Stimulated activated CD8-positive, alpha-beta memory T cell treated with anti-CD3 and anti-CD28 coated beads, Interleukin-12 subunit alpha, Interleukin-12 subunit beta, amount 100 ng/mL, for 24 hours (primary cell): ENCODE results near the gene KCTD19.

Source experiments
- DNase-seq: peaks from one replicate; pipeline ENCODE4 v3.0.0-alpha.2; 2020; ENCODE audit errors: extremely low read depth

KCTD19 gene

DNA sequence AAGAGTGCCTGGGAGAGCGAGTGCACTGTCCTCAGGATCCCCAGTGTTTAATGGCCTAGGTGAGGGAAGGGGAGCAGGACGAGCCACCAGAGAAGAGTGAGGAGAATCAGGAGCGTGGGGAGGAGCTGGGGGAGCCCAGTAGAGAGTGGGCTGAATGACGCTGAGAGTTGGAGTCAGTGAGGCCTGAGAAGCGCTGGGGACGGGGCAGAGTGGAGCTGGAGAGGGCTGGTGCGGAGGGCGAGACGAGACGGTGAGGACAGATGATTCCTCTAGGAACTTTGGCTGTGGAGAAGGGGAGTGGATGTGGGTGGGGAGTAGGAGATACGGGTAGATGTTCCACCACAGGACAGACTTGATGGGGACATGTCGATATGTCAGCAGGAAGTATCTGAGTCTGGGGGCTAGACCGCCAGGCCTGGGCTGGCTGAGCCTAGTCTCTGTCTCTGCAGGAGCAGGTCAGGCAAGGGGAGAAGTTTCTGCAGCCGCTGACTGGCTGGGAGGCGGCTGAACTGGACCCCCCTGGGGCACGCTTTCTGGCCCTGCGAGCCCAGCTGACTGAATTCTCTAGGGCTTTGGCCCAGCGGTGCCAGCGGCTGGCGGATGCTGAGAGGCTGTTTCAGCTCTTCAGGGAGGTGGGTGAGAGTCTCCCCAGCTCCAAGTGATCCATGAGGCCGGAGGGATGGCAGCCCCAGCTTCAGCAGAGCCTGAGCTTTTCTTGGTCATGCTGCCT lies 42.5 kb downstream of the KCTD19 start:
- DNase-seq: no peak

DNA sequence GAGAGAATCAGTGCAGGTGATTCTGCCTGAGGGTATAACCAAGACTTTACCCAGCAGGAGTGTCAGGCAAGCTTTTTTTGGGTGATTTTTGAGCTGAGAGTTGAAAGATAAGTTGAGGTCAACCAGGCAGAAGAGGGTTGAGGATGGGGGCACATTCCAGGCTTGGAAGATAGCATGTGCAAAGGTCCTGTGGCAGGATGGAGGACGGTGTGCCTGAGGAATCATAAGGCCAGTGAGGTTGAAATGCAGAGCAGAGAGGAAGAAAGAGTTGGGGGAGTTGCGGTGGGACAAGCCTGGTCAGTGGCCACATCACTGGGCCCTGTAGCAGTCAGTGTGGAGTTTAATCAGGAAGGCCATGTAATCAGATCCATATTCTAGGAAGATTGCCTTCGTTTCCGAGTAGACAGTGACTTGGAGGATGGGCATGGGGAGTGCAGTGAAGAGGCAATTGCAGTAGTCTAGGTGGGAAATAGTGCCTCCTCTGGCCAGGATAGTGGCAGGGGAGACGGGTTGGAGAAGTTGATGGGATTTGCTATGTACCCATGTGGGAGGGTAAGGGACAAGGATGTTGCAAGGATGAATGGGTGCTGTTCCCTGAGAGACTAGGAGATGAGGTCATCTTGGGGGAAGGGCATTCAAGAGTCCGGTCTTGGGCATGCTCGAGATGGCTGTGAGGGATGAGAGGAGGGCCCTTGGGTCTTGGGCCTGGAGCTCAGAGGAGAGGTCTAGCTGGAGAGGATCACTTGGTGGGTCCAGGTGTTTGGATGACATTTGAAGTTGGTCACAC lies 43.3 kb downstream of the KCTD19 start:
- no peak for DNase-seq

DNA sequence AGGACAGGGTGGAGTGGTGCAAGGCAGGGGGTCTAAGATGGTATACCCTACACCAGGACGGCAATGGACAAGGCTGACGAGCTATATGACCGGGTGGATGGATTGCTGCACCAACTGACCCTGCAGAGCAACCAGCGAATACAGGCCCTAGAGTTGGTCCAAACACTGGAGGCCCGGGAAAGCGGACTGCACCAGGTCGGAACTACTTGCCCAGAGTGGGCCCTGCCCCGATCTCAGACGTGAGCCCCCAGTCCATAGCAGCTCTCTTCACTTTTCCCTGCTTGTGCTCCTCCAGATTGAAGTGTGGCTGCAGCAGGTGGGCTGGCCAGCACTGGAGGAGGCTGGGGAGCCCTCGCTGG lies 44.1 kb downstream of the KCTD19 start:
- DNase-seq: no peak

DNA sequence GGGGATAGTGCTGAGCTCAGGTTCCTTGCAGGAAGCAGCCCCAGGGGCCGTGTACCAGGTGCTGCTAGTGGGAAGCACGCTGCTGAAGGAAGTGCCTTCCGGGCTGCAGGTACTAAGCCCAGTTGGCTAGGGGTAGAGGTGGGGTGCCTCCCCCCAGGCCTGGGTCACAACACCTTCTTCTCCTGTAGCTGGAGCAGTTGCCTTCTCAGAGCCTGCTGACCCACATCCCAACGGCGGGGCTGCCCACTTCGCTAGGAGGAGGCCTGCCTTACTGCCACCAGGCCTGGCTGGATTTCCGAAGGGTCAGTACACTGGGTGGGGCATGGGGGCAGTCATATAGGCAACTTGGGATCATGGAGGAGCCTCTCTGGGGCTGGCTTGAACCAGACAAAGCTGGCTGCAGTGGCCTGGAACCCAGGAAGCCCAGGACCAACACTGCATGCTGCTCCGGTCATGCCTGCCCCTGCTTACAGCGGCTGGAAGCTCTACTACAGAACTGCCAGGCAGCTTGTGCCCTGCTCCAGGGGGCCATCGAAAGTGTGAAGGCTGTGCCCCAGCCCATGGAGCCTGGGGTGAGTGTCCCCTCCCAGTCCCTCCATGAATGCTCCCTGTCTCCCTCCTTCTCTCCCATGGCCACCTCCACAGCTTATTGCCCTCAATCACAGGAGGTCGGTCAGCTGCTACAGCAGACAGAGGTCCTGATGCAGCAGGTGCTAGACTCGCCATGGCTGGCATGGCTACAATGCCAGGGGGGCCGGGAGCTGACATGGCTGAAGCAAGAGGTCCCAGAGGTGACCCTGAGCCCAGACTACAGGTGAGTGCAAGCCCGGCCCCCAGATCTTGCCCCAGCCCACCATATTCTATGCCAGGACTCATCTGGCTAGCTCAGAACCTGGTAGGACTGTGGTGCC lies 44.8 kb downstream of the KCTD19 start:
- no peak for DNase-seq

DNA sequence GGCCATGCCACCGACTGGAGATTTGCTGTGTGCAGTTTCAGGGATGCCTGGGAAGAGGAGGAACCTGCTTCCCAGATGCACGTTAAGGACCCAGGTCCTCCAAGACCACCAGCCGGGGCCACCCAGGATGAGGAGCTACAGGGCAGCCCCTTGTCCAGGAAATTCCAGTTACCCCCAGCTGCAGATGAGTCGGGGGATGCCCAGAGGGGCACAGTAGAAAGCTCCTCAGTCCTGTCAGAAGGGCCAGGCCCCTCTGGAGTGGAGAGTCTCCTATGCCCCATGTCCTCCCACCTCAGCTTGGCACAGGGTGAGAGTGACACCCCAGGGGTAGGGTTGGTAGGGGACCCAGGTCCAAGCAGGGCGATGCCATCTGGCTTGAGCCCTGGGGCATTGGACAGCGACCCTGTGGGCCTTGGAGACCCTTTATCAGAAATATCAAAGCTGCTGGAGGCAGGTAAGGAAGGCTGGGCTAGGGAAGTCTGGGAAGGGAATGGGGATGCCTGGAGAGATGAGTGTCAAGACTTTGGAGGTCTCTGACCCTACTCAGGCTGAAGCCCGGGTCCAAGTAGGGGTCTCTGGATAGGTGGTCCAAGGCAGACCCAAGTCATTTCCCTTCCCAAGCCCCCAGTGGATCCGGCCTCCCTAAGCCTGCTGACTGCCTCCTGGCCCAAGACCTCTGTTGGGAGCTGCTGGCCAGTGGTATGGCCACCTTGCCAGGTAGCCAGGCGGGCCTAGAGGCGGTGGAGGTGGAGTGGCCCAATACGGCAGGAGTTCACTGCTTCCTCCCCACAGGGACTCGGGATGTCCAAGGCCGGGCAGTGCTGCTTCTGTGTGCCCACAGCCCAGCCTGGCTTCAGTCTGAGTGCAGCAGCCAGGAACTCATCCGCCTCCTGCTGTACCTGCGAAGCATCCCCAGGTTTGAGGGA lies 46.2 kb downstream of the KCTD19 start:
- DNase-seq: no peak

DNA sequence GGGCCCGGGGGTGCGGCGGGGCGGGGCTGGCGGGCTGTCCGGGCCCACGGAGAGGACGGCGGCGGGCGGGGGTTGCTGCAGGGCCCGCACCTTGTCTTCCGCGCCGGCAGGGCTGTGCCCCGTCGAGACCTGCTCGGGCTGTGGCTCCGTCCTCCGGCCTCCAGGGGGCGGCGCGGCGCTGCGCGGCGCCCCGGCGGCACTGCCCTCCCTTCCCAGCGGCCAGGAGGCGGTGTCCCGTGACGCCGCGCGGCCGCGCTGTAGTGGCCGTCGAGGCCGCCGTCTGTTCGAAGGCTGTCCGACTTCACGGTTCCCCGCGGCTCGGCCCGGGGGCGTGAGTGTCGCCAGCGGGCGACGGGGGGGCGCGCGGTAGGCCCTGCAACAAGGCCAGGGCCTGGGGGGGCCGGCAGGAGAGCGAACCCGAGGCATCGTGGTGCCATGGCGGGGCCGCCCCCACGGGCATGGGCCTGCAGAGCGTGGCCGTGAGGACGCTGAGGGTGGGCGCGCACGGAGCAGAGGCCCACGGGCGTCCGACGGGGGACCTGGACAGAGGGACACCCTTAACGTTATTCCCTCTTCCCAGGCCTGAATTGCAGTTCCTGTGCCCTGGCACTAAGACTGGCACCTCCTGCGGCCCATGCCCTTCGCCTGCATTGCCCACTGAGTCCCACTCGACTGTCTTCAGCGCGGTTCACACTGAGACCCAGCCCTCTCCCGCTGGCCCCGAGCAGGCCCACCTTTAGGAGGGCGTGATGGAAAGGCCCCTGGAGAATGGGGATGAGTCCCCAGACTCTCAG lies 47.0 kb downstream of the KCTD19 start, which contains the start of gene PLEKHG4:
Gene PLEKHG4 (plus strand): TSS at position 237 of the 794 bp plus-strand sequence. CDS start 513 bp downstream, at position 750.
- peak; percentile 53 for DNase-seq

DNA sequence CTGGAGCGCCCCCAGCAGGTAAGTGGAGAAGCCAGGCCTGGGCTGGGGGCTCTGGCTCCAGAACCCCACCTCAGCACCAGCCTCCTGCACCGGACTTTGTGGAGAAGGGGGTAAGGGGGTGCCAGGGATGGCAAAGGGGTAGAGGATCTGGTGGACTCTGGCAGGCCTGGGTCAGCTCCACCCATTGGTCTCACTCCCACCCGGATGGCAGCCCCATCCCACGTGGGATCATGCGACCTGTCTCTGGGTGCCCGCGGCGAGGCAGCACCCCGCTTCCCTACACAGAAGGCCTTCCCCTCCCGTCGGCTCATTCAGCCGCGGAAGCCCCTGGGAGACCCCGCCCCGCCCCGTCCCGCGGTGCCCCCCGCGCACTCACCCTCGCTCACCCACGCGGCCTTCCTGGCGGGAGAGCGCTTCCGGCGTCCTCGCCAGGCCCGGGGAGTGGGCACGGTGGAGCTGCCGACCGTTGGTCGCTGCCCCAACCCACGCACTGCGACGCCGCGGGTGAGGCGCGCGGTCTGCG lies 47.7 kb downstream of the KCTD19 start:
- no peak for DNase-seq

DNA sequence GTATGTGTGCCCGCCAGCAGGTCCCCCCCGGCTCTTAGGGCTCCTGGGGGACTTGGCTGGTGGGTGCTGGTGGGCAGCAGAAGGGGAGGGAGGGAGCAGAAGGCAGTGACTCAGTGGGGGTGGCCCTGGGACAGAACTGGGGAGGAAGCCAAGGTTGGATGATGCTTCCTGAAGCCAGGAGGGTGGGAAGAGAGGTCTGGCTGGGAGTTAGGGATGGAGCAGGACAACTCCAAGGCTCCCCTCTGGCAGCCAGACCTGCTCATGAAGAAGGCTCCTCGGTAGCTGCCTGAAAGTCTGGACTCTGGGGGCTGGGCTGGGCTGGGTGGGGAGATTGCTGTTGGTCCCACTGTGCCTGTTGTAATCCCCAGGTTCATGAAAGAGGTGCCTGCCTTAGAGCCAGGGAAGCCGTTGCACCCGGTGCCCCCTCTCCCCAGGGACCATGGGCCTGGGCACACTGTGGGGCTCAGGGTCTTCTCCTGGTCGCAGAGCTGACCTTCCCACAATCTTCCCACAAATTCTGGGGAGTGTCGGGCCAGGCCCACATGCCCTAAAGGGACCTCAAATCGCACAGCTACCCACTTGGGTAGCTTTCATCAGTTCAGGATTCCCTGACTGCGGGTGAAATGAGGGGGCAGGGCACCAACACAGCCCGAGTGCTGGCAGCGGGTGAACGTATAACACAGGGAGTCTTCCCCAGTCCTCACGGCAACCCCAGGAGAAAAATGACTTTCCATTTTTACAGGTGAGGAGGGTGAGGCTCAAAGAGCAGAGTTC lies 48.4 kb downstream of the KCTD19 start:
- DNase-seq: no peak

DNA sequence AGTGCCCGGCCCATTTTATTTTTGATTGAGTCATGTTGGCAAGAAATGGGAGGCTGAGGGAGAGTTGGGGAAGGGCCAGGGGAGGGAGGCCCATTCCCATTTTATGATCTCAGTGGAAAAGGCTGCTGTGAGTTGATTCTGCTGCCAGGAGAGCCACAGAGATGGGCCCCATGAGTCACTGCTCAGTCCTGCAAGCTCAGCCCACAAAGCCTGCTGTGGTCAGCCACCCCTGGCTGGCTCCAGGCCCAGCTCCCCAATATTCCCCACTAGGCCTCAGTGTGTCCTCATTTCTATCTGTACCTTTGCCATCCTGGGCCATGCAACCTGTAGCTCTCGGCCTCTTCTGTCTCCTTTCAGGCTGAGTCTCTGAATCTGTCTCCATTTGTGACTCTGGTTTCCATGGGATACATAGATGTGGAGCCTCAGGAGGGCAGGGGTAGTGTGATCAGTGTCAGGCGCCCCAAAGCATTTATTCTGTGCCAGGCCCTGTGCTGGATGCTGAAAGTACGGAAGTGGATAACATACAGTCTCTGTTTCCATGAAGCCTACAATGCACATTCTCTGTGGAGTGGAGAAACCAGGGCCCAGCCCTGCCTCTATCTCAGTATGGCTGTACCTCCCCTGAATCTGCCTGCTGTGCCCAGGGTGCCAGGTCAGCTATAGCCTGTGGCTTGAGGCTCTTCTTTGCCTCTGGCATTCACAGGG lies 49.1 kb downstream of the KCTD19 start:
- no peak for DNase-seq

DNA sequence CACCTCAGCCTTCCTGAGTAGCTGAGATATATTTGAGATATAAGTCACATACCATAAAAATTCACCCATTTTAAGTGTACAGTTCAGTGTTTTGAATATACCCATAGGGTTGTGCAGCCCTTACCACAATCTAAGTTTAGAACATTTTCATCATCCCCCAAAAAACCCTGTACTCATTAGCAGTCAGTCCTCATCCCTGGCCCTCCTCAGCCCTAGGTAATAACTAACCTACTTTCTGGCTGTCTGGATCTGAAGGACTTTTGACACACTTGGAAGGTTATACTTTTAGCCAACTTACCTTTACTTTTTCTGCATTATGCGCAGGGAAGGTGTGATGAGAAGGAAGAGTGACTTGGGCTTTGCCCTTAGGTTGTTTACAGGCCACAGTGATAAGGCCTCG lies 51.2 kb downstream of the KCTD19 start:
- DNase-seq: no peak

DNA sequence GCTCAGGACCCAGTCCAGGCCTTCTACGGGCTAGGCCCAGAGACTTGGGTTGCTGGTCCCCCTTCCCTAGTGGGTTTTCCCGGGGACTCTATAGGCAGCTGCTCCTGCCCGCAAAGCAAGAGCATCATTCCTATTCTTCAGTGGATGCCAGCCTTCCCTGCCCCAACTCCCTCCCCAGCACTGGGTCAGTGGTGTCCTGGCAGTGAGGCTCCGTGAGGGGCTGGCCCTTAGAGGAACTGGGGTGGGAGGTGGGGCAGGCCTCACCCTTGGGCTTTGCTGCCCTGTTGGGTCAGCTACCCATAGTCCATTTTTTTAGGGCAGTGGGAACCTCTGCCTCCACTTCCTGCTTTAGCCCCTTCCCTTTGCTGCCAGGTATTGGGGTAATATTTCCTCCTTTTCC lies 55.1 kb downstream of the KCTD19 start:
- DNase-seq: no peak

DNA sequence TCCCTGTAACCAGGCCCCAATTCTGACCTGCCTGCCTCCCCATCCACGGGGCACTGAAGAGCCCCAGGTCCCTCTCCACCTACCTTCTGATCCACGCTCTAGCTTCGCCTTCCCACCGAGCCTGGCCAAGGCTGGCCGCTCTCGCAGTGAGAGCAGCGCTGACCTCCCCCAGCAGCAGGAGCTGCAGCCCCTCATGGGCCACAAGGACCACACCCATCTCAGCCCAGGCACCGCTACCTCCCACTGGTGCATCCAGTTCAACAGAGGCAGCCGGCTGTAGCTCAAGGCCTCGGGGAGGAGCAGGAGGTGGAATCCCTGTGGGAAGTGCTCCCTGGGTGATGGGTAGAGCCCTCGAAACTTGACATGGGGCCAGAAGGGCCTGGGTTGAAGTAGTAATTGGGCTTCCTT lies 55.6 kb downstream of the KCTD19 start:
- no peak for DNase-seq

DNA sequence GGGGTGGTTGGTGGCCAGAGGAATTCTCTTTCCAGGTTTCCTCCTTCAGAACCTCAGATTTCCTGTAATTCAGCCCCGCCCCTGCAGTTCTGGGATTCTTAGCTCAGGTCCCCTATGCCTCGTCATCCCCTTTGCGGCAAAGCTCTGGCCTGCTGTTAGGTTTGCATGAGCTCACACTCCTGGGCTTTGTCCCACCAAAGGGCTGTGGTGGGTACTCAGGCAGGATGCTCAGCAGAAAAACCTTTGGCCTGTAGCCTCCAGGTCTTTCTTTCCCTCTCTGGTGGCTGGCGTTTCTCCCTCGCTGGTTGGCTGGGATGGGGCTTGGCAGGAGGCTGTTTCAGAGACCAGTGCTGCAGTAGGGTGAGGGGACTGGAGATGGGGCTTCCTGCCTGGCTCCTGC lies 56.8 kb downstream of the KCTD19 start:
- DNase-seq: no peak

DNA sequence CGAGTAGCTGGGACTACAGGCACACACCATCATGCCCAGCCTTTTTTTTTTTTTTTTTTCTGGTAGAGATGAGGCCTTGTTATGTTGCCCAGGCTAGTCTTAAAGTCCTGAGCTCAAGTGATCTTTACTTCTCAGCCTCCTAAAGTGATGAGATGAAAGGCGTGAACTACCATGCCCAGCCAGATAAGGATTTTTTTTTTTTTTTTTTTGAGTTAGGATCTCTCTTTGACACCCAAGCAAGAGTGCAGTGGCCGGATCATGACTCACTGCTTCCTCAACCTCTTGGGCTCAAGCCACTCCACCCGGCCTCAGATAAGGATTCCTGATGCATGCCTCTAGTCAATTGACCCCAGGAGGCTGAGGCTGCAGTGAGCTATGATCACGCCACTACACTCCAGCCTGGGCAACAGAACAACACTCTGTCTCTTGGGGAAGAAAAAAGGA lies 58.4 kb downstream of the KCTD19 start:
- DNase-seq: no peak

DNA sequence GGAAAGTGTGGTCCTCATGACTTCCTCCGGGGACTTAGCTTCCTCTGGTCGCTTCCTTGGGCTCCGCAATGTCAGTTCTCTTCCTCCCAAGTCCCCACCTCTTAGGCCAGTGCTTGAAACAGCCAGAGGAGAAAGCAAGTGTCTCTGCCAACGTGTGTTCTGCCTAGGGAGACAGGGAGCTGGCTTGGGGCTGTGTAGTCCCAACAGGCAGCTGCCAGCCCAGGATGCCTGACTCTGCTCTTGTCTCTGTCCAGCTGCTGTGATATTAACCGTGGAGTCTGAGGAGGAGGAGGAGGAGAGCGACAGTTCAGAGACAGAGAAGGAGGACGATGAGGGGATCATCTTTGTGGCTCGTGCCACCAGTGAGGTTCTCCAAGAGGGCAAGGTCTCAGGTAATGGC lies 60.7 kb downstream of the KCTD19 start:
- no peak for DNase-seq

DNA sequence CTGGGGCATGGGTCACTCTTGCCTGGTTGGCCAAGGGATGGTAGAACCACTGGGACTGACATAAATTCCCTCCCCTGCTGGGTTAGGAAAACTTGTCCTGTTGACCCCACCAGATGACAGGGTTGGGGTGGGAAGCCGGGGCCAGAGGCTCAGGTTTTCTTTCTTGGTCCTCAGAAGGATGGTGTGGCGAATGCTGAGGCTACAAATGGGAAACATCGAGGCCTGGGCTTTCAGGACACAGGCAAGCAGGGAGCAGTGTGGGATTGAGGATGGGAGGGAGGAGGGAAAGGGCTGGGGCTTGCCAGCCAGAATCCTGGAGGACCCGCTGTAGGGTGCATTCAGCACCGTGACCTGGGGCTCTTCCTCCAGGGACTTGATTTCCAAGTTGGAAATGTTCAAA lies 61.7 kb downstream of the KCTD19 start:
- no peak for DNase-seq

DNA sequence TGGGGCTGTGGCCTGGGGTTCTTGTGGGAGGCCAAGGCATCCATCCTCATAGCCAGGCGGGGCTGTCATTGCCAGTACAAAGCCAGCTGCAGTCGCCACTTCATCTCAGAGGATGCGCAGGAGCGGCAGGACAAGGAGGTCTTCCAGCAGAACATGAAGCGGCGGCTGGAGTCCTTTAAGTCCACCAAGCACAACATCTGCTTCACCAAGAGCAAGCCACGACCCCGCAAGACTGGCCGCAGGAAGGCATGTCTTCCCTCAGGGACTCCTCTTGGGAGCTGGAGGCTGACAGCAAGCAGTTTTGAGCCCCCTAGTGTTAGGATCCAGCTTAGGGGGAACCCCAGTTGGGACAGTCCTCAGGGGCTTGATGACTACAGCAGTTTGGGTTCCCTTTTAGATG lies 62.3 kb downstream of the KCTD19 start:
- no peak for DNase-seq

DNA sequence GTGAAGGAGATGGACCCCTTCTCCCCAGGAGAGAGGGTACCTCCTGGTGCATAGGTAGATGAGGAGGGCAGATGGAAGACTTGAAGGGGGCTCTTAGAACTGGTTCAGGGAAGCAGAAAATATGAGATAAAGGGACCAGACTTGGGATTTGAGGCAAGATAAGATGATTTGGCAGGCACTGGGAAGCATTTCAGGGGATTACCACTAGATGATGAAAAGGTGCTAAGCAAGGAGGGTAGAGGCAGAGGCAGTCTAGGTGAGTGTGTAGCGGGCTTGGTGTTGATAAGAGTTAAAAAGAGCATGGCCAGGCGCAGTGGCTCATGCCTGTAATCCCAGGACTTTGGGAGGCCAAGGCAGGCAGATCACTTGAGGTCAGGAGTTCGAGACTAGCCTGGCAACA lies 63.3 kb downstream of the KCTD19 start:
- DNase-seq: no peak
